GM19240 (cell line): Measurements from ENCODE around the gene ID2.
A peak's percentile ranks its signal among the peaks of the same experiment; 100 is the strongest.
"Not testable (repeated sequence)": the region's sequence is repeated elsewhere in the genome, so short reads cannot be mapped to it uniquely, and the experiment has no call there.

Experiments used
- DNase-seq: peaks from one replicate; pipeline ENCODE4 v3.0.0; 2011; ENCODE audit warnings: low spot score; ENCODE audit not compliant: insufficient read length

ID2 gene

DNA sequence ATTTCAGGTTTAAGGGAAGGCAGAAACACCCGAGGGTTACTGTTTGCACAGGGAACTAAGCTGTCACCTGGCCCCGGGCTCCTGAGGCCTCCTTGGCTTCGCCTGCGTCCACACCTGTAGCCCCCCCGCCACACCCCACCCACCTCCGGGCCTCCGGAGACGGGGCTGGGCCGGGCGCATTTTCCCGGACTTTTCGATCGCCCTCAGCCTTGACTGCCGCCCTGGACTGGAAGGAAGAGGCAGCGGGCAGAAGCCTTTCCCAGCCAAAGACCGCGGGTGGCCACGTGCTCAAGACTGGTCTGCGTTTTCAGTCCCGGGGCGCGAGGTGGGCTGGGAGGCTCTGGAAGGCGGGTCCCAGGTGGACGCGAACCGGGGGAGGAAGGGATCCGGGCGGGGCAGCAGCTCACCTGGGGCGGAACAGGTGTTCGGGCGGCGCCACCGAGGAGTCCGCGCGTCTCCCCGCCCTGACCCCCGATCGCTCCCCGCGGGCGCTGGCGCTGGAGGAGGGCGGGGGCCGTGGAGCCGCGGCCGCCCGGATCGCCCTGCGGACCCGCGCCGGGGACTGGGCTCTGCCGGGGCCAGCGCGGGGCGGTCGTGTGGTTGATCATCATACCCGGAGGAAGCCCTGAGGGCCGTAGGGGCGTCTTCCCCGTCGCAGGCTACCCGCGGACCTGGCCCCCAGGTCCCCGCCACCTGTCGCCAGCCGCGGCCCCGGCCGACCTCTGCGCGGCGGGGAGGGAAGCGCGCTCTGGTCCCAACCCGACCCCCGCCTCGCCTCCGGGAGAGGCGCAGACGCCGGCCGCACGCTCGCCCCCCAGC is 3.2 kb downstream of the ID2 start:
- no peak for DNase-seq

DNA sequence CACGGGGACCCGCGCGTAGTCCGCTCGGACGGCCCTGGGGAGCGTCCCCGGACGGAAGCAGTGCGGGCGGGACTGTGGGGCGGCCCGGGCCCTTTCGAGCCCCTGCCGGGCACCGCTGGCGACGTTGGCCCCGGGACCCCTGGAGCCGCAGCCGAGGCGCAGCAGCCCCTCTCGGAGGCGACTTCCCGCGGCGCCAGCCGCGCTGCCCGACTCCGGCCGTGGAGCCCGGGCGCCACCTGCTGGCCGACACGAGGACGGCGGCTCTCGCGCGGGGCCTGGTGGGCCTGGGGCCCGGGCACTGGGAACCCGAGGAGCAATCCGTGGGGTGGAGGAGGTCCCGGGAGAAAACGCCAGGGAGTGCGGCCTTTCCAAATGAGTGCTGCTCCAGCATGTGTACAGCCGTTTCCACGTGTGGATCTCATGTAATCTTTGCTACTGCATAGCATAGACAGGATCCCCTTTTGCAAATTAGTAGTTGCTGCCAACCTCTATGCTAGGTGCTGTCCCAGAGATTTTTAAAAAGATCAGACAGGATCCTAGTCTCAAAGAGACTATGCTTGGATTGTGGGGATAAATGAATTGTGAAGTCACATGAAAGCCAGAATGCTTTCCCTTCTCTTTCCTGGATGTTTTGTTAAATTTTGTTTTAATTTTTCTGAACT is 4.0 kb downstream of the ID2 start:
- DNase-seq = peak; percentile 66

DNA sequence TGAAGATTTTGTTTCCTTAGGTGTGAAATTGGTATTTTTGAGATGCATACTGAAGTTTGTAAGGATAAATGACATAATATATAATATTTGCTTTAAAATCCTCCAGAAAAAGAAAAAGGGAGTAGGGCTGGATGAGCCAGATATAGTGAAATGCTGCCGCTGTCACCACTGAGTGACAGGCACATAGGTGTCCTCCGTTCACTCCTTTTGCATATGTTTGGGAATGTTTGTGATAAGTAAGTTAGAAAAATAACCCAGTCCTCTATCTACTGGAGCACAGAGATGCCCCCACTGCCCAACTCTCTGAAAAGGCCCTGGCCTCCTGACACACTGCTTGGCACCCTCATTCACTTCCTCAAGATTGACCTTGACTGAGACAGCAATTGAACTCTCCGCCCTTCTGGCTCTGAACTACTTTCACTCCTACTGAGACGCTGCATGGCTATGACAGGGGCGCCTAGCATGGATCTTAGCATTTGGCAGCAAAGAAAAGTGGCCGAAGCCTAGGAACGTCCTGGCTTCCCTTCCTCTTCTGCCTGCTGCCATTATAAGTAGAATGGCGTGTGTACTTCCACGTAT is 10.1 kb downstream of the ID2 start:
- DNase-seq = no peak

DNA sequence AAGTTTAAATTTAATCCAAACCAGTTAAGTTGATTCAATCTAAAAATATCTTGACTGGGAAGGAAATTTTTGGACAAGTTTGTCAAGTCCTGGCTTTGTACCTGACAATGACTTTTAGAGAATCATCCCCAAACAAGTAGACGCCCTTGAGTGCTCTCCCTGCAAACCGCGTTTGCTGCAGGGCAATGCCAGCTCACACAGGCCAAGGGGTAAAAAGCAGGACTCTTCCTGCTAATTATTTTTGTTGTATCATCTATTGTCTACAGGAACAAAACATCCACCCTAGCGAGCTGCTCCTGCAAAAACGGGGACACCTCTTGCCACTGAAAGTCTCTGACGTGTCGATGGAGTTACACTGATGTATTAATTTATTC is 10.9 kb downstream of the ID2 start:
- DNase-seq = no peak

- DNase-seq = no peak
Measured at GRCh38 chr2:8693157-8693821, 11.4 kb downstream of the ID2 start.

DNA sequence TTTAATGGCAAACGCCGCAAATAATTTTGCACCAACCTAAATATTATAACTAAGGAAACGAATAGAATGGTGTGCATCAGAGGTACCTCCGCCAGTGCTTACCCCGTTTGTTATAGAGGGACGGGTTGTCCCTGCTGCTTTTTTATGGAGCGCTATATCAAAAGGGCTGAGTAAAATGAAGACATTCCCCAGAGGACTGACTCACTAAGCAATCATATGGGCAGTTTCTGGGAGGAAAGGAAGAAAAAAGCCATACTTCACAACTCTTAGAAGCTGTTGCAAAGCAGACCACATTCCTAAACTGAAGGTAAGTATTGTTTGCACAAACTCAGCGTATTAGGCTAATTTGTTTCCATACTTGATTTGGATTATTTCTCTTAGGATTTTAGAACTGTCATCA is 12.9 kb downstream of the ID2 start:
- no peak for DNase-seq

- no peak for DNase-seq
Measured at GRCh38 chr2:8697190-8697589, 15.3 kb downstream of the ID2 start.

DNA sequence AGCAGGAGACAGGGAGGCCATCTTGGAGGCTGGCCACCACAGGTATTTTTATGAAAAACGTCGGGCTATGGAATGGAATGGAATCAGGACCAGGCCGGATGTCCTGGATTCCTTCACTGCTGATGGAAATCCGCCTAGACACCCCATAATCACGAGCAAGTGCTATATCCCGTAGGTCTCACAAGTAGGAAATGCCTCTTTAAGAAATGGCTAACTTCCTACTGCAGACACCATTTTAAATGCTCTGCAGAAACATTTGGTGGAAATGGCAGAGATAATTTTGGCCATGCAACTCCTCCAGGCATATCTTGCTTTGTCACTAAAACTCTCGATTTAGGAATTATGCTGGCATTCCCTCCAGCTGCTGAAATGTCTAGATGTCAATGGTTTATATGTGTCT is 18.0 kb downstream of the ID2 start:
- no peak for DNase-seq

DNA sequence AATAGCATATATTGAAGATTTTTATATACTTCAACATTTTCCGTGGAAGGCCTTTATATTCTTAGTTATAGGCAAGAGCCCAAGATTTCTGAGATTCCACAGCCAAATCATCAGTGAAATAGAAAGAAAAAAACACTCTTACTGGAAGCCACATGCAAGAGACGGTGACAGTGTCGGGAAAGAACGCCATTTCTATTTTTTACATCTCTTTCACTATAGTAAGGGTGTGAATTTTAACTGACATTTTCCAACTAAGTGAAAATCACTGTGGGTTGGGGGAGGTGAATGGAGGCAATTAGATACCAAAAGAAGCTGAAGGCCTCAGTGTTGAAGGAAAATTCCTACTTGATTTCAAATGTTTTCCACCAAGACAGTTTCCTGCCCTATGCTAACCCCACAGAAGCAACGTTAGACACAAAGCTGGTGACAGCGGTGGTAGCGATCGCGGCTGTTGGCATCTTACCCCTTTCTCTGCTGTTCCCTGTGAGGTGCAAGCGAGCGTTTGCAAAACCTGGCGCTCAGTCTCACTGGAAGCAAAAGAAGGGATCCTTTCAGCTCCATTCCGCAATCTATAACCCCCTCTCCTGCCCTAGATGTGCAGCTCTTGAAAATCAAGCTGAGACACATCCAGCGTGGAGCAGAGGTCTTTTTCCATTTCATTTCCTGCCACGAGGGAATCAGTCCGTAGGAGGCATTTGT is 20.0 kb downstream of the ID2 start:
- DNase-seq = no peak

- DNase-seq = no peak
Measured at GRCh38 chr2:8704906-8705305, 23.1 kb downstream of the ID2 start.

DNA sequence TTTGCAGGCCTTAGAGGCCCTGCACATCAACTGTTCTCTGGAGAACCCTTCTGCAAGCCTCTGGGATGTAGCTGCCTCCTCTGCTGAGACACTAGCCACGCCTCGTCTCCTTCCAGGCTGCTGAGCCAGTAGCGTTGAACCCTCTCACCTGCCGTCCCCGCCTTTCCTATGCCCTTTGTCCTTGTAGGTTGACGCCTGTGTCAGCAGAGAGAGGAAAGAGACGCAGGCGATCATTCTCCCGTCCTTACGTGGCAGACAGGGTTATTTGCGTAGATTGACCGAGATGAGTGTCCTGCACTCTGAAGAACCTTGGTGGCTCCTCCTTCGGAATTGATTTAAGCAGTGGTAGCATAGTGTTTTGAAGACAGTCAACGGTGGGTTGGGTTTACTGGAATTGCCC is 27.8 kb downstream of the ID2 start:
- DNase-seq = no peak

- no peak for DNase-seq
Measured at GRCh38 chr2:8710951-8711350, 29.1 kb downstream of the ID2 start.

- DNase-seq = no peak
Measured at GRCh38 chr2:8714283-8714682, 32.4 kb downstream of the ID2 start.

GRCh38 chr2:8714971-8715370 is 33.1 kb downstream of the ID2 start:
- no peak for DNase-seq

- no peak for DNase-seq
Measured at GRCh38 chr2:8719528-8719927, 37.7 kb downstream of the ID2 start.

DNA sequence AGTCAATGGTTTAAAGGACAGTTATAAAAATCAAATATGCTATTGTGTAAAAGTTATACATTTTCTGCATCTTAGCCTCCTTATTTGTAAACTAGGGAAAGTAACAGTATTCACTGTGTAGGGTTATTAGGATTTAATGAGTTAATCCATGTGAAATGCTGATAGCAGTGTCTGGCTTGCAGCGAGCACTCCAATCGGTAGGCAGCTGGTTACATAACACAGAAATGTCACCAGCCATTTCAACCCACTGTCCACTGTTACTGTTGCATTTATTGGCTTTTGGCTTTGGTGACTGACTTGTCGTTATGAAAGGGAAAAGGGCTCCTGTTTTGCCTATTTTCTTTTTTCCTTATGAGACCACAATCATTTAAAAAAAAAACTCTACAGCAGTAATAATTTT is 38.9 kb downstream of the ID2 start:
- no peak for DNase-seq

DNA sequence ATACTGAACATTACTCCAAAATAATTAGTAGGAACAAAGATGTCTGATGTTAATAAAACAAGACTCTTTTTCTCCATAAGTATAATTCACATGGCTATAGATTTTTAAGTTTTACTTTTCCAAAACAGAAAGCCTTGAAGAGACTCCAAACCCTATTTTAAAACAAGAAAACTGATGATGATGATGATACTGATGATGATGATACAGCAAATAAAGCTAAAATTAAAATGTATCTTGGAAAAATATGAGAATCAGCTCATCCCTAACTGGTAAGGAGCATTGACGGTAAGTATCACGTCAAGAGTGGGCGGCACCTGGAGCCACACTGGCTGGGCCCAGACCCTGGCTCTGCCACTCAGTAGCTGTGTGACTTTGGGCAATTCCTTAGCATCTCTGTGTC is 39.6 kb downstream of the ID2 start:
- DNase-seq = no peak

DNA sequence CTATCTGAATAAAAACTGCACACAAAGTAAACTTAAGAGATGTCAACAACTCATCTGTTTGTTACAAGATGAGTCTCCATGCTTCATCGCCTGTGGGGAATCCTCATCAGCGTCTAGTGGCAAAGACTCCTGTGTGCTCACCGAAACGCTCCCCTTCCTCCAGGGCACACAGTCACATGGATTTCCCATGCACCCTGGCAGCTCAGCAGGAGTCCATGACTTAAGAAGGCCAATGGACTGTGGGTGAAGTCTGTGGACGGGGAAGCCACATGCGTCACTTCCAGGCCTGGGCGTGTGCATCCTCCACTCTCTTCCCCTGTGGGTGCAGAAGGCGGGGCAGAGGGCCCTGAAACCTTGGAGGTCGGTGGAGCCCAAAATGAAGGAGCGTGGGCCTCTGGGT is 41.1 kb downstream of the ID2 start:
- DNase-seq = no peak

GRCh38 chr2:8725838-8726237 is 44.0 kb downstream of the ID2 start:
- no peak for DNase-seq

DNA sequence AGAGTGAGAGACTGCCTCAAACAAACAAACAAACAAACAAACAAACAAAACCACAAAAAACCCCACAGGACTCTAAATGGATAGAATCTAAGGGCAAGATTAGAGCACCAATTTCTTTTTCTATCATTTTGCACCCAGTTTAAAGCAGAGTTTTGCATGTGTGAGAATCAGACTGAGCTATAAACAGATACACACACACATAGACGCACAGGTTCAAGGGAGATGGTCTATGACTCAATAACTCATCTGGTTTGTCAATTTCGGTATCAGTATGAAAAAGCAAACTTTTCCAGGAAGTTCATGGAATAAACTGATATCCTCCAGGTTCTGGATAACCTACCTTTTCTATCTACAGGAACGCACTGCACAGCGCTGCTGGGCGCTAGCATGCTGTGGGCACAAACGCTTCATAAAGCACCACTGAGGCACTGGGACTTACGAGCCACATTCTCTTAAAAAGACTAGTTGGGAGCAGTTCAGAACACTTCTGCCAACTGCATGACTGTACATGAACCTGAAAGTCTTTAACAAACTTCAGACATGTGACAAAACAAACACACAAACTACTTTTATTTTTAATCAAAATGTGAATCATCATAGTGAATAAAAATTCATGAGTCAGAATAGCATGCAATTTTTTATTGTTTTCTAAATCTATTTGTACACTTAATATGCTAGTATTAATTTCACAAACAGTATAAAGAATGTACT is 46.6 kb downstream of the ID2 start:
- DNase-seq = no peak

GRCh38 chr2:8729101-8729500 is 47.2 kb downstream of the ID2 start:
- DNase-seq = not testable (repeated sequence)
